GM21515 (cell line): ENCODE results near the gene PCSK6.

Experiments used
- ATAC-seq: cut with Tn5 transposase; IDR thresholded peaks from one replicate; pipeline ENCODE4 v1.9.1; 2021; ENCODE audit not compliant: unreplicated experiment

Gene PCSK6

DNA sequence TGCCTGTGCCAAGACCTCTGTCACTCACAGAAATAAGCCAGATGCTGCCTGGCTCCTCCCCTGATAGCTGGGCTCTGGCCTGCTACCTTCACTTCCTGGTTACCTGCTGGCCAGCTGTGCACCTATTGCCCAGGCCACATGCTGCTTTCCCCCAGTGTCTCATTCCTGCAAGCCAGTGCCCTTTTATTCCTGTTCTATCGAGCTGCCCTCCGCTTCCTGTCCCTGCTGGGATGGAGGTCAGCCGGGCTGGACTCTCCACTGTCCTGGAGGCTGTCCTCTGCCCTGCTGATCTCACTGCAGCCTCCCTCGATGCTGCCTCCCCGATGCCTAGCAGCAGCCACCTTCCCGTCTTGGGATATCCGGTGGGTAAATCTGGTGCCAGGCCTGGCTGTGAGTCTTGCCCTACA, 157.4 kb downstream of the PCSK6 start:
- no peak for ATAC-seq

- no peak for ATAC-seq
Observed at GRCh38 chr15:101329867-101330380, 159.6 kb downstream of the PCSK6 start.

GRCh38 chr15:101329309-101329863, 160.1 kb downstream of the PCSK6 start:
- no peak for ATAC-seq

DNA sequence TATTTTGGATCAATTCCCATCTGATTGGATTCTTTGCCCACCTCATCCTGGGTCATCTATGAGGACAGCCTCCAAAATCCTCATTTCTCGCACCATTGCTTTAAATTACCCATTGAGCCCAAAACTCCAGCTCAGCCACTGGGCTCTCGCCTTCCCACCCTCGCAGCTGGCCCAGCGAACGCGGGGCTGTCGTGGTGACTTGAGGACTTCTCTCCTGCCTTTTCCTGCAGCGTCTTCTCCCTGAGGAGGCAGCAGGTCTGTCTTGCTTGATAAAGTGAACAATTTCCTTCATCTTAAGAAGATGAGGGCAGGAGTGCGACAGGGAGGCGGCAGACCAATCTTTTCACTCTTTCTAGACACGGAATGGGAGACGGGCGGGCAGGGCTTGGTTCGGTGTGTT, 161.5 kb downstream of the PCSK6 start:
- no peak for ATAC-seq

GRCh38 chr15:101327147-101327740, 162.3 kb downstream of the PCSK6 start:
- ATAC-seq, result no peak

DNA sequence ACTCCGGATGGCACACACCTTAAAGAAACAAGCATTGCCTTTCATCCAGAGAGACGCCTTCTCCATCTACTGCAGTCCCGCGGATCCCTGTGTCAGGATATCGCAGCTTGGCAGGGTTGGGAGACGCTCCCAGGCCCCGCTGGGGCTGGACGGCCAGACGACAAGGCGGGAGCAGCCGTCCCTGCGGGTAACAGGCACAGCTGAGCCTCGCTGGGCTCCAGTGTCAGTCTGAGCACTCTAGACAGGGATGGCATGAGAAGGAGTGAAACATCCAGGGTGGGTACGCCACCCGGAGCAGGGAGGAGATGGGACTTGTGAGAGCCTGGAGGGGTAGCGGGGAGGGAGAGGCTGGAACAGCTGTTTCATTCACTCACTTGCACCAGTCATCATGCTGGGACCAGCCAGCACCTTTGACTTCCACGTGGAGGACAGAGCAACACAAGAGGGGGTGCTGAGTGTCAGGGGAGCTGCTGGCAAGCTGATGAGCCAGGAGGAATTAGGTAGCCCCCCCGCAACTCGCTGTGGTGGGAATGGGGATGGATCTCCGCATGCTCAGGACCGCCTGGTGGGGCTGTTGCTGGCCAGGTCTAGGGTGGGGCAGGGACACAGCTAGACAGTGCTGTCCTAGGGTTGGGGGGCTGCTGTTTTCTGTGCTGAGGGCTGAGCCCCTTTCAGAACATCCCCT, 162.9 kb downstream of the PCSK6 start:
- ATAC-seq, result no peak

- no peak for ATAC-seq
Observed at GRCh38 chr15:101326026-101326315, 163.5 kb downstream of the PCSK6 start.

- ATAC-seq, result no peak
Observed at GRCh38 chr15:101325263-101326025, 164.1 kb downstream of the PCSK6 start.

GRCh38 chr15:101324524-101325177, 164.9 kb downstream of the PCSK6 start:
- no peak for ATAC-seq

GRCh38 chr15:101323793-101324523, 165.5 kb downstream of the PCSK6 start:
- ATAC-seq, result no peak

- no peak for ATAC-seq
Observed at GRCh38 chr15:101322854-101323477, 166.5 kb downstream of the PCSK6 start.

- no peak for ATAC-seq
Observed at GRCh38 chr15:101322016-101322695, 167.4 kb downstream of the PCSK6 start.

- ATAC-seq, result no peak
Observed at GRCh38 chr15:101320501-101321052, 168.9 kb downstream of the PCSK6 start.

- ATAC-seq, result no peak
Observed at GRCh38 chr15:101318839-101319238, 170.7 kb downstream of the PCSK6 start.

DNA sequence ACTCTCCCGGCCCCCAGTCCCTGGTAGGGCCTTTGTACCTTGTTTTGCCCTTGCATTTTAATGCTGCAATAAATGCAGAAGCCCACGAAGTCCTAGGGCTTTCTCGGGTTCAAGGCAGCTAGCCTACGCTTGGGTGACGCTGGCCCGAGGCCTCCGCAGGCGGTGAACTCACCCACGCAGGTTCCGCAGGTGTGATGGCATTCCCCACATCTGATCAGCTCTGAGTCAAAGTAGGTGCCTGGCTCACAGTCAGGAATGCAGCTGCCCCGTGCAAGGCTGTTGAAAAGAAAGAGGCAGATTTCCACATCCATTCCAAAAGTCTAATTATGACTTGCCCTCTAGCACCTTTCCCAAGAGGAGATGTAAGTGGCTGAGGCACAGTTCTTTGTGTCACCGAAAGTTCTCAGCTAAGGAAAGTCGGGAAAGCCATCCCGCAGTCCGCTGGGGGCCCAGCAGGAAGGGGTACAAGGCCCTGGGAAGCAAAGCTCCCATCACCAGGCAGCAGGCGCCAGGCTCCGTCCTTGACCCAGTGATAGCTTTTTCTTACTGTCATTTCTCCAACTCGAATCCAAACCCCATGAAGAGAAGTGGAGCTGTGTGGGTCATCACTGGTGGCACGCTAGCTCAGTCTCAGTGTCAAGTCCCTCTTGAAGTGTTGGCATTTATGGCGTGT, 171.2 kb downstream of the PCSK6 start:
- no peak for ATAC-seq

GRCh38 chr15:101317336-101317872, 172.1 kb downstream of the PCSK6 start:
- no peak for ATAC-seq

DNA sequence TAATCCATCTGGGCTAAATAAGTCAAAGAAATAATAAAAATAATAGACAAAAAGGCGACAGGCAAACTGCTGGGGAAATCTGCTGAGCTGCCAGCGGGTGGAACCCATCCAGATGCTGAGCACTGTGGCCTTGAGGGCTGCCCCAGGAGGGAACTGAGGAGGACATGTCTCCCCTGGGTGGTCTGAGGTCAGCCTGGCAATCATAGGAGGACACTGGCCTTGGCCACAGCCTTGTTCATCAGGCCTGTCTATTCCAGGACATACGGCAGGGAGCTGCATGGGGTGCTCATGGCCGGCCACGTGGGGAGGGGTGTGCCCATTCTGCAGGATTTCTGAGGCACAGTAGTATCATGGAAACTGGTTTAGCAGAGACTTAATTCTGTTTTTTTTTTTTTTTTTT, 173.0 kb downstream of the PCSK6 start:
- ATAC-seq, result no peak

GRCh38 chr15:101315736-101316135, 173.8 kb downstream of the PCSK6 start:
- no peak for ATAC-seq
